ENCODE data around the gene NUP107.

GRCh38 chr12:68745904-68746571 is 59.3 kb downstream of the NUP107 start, which contains the start of gene SLC35E3:
- TF ChIP-seq POLR2A (IDR thresholded peaks at IDR 0.05; ENCODE audit: low read depth, low read length), result peak; percentile 83
- peak; percentile 76; the same call in 1 of the 2 replicates for TF ChIP-seq POLR2AphosphoS5 (IDR thresholded peaks at IDR 0.05; ENCODE audit: low read depth, low read length)

Data from GM12891 (cell line).